Measurements from ENCODE around the gene NRXN3.

- no peak for TF ChIP-seq CTCF (IDR thresholded peaks at IDR 0.05)
- no peak for TF ChIP-seq POLR2A (IDR thresholded peaks at IDR 0.05)
Observed at GRCh38 chr14:78344290-78344689, 174.1 kb downstream of the NRXN3 start.

Measured in heart left ventricle (tissue), 13 donors.